HG03280 (cell line): ENCODE data around the gene TOP2B.

ENCODE experiments used
- ATAC-seq: cut with Tn5 transposase; IDR thresholded peaks from one replicate; pipeline ENCODE4 v1.9.1; 2021; ENCODE audit warnings: mild to moderate bottlenecking, moderate library complexity; ENCODE audit not compliant: unreplicated experiment

TOP2B gene

DNA sequence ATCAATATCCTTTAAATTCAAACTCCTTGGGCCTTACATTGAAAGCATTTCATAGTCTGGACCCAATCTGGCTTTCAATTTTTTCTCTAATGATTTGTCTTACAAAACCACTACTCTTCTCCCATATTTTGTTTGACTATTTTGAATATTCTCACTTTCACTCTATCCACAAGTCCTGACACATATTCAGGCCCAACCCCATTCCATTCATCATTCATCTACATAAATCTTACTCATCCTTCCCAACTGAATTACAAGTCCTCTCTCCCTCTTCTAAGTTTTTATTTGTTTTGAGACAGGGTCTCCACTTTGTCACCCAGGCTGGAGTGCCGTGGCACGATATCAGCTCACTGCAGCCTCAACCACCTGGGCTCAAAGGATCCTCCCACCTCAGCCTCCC lies 43.6 kb downstream of the TOP2B start:
- no peak for ATAC-seq

DNA sequence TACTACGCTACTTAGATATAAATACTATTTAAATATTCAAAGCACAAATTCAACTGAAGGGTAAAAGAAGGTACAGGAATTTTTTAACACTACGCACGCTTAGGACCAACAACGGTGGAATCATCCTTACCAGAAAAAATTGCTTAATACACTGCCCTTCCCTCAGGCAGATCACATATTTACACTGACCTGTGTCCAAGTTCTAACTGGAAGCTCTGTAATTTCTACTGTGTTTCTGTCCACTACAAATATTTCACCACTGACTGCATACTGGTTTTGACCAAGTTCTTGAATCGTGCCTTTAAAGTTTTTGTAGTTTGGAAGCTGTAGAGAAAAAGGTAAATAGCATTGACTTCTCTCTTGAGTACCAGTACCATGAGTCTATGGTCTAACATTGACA lies 44.2 kb downstream of the TOP2B start:
- ATAC-seq: no peak

DNA sequence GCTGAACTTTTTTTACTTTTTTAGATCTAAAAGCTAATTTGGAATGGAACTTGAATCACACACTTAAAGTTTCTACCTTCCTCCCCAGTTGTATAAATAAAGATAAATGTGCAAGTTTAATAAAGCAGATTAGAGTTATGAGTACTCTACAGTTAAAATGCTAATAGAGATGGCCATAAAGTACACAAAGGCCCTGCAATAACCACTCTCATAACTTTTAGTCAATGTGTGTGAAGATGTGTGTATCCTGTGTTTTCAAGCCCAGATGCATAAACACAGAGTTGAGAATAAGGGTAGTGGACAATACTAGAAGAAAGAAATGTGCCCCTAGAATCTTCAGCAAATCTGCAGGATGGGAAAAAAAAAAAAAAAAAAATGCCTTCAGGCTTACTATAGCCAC lies 45.3 kb downstream of the TOP2B start:
- no peak for ATAC-seq

DNA sequence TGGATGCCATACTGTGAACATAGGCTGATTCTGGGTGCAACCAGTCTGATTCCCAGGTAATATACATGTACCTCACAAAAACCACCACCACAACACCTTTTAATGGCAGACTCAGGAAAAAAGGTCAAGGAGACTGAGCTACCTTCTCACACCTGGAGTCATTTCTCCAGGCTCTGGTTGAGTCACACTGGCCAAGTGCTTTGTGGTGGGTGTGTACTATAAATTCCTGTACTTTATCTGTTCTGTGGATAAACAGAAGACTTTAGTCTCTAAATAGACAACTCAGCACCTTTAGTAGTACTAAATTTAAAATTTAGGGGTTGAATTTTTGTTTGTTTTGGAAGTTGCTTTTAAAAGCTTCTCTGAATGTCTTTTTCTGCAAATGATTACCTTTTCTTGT lies 46.7 kb downstream of the TOP2B start:
- ATAC-seq: no peak

DNA sequence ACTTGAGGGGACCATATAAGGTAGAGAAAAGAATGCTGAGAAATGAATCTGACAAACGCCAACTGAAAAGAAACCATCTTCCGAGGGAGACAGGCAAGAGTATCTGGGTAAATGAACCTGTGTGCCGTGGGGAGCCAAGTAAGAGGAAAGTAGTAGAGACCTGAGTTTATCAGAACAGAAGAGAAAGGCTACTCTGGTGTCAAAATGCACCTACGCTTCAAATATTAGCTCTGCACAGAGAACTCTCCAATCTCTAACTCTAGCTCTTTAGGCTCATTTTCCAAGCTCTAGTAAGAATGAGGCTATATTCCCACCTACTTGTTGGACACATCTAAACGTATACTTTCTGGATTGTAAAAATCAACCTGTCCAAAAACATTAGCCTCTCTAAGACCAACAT lies 53.5 kb downstream of the TOP2B start:
- ATAC-seq: no peak

DNA sequence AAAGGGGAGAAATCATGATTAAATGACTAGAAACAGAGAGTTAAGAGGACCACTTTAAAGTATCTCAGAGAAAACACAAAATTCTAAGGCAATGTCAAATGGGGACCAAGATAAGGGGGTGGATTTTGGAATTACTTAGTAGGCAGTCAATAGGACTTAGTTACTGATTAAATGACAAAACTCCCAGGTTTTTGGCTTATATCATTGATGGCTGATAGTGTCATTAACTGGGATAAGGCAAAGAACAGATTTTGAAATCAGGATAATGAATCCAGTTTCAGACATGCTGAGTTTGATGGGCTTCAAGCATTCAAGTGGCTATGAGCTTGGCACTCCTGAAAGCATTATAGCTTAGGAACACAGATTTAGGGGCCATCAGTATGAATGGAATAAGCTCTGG lies 53.9 kb downstream of the TOP2B start:
- ATAC-seq: no peak

DNA sequence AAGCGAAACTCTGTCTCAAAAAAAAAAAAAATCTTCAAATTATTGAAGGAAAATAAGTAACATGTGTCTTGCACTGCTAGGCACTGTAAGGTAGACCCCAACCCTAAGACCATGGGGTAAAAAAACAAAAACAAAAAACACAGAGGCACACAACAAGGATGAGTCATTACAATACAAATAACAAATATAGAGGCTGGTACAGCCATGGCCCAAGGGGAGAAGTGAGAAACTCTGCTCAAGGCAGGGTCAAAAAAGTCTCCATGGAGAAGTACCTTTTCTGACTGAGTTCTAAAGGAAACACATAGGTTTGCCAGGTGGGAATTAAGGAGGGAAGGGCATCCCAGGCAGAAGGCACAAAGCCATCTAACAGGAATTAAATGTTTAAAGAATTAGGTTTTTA lies 54.5 kb downstream of the TOP2B start:
- no peak for ATAC-seq

DNA sequence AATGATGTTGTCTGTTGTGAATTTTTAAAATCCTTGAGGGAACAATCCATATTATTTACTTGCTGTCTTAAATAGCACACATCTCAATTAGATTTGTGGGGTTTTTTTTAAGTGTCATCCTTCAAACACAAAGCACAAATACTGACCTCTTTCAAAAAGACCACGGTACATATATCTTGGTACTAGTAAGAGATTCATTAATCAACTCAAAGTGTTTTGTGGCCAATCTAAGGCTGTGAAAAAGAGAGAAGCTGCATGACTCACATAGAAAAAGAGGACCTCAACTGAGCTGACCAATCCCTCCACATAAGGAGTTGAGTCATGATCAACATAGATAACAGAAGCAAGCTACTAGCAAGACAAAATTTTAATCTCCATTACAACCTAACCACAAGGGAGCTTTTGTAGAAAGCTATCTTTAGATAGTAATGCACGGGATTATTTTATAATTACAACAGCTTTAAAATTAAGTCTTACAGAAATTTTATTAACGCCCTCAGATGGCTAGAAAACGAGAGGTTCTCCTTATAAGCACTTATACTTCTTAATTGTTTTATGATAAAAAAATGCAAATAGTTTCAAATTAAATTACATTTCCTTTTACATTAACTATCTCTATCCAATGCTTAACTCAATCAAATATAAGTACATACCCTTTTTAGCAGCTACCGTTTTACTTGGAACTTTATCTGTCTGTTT lies 60.5 kb downstream of the TOP2B start:
- no peak for ATAC-seq

DNA sequence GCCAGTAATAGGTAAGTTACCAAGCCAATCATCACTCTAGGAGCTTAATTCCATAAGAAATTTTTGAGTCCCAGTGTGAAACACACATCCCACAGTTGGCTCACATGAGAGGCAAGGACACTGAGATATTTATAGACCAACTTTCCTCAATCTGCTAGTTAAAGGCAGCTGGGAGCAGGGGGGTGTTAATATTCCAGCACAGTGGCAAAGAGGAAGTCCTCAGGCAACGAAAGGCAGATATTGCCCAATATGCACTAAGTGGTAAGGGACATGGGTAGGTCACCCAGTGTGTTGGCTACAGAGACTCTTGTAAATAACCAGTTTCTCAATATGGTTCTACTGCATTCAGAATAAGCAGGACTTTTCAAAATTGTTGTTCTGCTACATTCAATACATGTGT lies 61.0 kb downstream of the TOP2B start:
- no peak for ATAC-seq

DNA sequence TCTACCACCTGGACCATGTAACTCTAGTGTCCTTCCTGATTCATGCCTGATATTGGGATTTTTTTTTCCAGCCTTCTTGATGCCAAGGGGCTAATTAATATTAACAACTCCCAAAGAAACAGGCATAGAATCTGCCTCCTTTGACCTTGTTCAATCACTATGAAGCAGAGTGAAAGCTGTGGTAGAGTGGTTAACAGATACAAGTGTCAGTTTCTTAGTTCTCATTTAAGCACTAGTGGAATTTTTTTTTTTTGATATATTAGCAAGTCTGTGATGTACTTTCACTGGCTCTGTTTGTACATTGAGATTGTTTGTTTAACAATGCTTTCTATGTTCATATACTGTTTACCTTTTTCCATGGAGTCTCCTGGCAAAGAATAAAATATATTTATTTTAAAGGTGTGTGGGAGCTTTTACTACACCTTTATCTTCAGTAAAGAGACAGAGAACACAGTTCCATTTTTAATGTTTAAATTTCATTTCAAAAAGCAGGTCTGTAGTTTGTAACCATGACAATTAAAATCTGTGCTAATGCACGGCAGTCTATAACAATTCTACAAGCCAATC lies 67.1 kb downstream of the TOP2B start:
- no peak for ATAC-seq

DNA sequence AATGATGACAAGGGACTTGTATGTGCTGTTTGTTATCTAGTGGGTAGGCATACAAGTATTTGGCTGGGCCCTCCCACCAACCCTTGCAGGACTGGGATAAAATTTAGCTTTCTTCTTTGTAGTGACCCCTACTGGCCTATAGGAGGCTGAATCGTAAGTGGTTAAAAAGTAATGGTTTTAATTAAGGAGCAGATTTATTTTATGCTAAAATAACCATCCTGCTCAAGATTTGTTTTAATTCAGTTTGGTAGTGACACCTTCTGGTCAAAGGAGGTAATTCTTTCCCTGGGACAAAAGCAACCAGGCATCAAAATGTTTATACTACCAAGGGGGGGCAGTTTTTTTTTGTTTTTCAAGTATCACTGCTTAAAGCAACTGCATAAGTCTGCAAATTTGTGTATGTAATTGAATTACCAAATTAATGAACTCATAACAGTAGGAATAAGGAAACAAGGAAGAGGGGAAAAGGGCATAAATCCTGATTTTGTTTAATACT lies 70.7 kb downstream of the TOP2B start:
- ATAC-seq: no peak

DNA sequence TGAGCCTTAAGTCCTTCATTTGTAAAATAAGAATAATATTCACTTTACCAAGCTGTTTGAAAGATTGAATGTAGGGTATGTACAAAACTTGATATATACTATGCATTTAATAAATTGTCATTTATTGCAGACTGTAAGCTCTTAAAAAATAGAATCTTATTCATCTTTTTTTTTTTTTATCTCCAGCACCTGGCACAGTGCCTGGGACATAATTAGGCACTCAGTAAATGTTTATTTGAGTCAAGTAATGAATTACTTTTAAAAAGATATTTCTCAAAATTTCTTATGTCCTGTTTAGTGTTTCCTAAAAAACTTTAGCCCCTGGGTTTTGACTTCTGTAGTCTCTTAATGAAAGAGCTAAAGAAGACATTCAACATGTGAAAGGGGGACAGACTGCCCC lies 71.7 kb downstream of the TOP2B start:
- no peak for ATAC-seq

DNA sequence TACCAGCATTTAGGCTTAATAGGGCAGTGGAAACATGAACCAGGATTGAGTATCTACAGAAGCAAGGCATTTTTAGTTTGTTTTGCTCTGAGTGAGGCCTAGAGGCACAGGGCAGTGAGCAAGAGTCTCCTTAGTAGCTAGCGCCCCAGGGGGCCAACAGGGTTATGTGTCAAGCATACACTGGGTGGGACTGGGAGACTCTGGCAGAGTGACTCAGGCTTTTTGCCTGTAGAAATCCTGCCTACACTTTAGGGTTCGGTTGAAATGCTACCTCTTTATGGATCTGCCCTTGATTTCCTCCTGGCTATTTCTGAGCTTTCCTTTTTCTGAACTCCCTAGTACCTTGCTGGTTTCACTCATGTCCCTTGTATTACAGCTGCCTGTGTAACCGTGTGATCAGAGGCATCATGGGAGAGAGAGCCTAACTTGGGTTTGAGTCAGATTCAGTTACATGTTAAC lies 72.2 kb downstream of the TOP2B start:
- ATAC-seq: no peak

DNA sequence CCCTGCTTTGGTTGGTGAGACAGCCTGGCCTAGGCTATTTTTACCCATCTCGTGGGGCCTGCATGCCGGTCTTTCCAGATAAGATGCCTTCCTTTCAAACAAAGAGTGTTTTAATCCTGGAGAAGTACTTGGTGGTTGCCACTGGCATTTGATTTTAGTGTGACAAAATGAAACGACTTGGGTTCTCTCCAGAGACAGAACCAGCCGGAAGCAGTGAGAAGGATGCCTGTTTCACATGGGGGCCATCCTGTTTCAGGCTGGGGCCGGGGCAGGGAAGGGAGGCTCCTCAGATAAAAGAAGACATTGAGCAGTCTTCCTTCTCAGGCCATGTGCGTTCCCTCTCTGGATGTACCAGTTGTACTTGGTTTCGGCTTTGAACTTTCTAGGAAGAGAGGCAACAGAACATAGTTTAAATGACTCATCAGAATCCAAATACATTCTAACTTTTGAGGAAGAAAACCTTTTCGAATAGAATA lies 74.9 kb downstream of the TOP2B start:
- ATAC-seq: no peak

DNA sequence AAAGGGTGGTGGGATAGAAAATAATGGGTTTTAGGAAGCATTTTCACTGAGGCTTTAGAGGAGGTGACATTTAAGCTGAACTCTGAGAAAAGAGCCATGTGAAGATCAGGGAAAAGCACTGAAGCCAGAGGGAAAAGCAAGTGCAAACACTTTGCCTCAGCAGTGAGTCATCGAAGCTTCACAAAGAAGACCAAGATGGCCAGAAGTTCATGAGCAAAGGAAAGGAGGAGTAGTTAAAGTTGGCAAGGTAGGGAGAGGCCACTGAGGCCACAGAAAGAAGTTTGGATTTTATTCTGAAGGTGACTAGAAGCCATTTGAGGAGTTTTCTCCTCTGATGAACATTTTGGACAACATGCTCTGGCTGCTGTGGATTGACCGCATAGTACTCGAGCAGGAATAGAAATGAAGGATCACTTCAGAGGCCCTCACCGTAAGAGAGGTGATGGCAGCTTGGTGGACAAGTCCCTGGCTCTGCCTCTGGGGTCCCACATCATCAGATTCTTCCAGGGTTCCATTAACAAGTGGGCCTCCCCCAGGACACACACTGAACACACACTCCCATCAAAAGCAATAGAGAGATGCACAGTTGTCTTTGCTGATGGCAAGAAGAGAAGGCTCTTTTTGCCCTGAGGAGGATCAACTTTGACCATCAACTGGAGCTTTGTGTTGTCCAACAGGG lies 75.5 kb downstream of the TOP2B start:
- ATAC-seq: no peak

DNA sequence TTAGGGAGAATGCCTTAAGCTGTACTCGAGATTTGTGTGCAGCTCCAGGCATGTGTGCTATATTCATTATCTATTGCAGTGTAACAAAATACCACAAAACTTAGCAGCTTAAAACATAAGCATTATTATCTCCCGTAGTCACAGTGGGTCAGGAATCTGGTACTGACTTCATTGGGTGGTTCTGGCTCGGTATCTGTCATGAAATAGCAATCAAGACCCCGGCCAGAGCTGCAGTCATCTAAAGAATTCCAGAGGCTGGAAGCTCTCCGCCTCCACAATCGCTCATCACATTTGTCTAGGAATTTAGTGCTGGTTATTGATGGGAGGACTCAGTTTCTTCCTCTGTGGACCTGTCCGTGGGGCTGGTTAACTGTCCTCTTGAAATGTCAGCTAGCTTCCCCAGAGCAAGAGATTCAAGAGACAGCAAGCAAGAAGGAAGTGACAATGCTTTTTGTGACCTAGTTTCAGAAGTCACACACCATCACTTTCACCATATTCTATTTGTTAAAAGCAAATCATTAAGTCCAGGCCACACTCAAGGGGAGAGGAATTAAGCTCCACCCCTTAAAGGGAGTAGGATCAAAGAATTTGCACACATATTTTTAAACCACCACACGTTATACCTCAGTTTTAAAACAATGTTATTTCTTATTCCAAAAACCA lies 76.1 kb downstream of the TOP2B start:
- no peak for ATAC-seq

DNA sequence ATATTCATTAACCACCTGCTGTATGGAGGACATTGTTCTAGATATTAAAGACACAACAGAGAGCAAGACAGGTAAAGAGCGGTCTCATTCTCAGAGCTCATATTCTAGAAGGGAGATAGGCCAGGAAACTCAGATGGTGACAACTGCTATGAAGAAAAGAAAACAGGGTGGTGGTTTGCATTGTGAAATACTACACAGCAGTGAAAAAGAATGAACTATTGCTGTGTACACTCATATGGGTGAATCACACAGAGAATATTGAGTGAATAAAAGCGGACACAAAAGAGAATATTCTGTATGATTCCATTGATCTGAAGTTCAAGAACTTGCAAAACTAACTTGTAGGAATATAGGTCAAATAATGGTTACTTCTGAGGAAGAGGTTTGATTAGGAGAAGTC lies 76.7 kb downstream of the TOP2B start:
- no peak for ATAC-seq

DNA sequence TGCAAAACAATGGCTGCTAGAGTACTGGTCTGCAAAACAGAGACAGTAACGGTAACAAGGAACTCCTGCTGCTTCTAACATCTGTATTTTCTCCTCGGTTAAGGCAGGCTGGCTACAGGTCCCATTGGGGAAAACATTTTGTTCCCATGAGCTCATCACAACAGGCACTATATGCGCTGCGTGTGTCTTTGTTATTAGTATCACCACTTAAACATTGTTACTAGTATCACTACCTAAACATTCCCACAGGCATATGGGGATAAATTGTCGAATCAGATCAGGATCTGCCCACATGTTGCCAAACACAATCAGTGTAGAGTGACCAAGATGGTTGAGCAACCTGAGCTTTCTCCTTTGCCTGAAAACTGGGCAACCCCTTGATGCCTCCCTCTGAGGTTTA lies 77.2 kb downstream of the TOP2B start:
- no peak for ATAC-seq

DNA sequence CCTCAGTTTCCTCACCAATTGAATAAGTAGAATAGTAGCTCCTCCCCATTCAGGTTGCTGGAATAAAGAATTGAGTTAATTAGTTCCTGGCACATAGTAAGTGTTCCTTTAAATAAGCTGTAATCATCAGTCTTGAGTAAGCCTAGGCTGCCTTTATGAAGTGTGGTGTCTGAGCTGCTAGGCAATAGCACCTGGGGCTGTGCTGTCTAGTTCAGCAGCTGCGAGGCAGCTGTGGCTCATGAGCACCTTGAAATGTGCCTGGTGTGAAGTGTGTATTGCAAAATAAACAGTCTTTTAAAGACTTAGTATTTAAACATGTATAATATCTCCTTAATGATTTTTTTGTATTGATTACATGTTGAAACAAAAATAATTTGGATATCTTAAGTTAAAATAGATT lies 77.6 kb downstream of the TOP2B start:
- no peak for ATAC-seq

DNA sequence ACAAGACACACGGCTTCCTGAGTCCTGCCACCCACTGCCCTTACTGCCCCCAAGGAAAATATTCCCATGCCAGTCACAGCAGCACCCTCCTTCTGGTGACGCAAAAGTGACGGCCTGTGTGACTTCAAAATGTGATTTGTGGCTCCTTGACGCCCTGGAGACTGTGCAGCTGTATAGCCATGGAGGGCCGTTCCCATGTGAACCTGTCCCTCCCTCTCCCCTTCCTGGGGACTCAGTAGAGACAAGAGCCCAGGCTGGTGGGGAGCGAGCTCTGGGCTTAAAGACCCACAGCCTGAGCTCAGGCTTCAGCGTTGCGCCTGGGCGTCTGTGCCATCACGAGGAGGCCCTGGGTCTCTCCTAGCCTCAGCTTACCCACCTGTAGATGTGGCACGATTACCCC lies 78.2 kb downstream of the TOP2B start:
- ATAC-seq: no peak

DNA sequence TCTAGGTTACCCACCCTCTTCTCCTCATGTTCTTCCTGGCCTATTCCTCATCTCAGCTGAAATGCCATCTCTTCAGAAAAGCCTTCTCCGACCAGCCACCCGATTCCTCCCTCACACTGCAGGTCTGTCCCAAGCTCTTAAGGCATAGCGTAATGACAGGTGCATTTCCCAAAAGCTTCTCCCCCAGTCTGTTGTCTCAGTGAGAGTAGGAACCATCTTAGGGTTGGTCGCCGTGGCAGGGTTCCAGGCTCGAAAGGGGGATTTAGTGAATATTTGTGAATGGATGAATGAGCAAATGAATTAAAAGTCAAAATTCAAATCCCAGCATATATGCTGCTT lies 78.6 kb downstream of the TOP2B start:
- no peak for ATAC-seq
